GM18499 (cell line): ENCODE results near the gene MBD1.
"Not testable (repeated sequence)": the region's sequence is repeated elsewhere in the genome, so short reads cannot be mapped to it uniquely, and the experiment has no call there.

ENCODE experiments used
- ATAC-seq: cut with Tn5 transposase; IDR thresholded peaks from one replicate; pipeline ENCODE4 v1.9.1; 2021; ENCODE audit warnings: moderate number of reproducible peaks; ENCODE audit not compliant: insufficient read depth, unreplicated experiment

Gene MBD1, protein sequence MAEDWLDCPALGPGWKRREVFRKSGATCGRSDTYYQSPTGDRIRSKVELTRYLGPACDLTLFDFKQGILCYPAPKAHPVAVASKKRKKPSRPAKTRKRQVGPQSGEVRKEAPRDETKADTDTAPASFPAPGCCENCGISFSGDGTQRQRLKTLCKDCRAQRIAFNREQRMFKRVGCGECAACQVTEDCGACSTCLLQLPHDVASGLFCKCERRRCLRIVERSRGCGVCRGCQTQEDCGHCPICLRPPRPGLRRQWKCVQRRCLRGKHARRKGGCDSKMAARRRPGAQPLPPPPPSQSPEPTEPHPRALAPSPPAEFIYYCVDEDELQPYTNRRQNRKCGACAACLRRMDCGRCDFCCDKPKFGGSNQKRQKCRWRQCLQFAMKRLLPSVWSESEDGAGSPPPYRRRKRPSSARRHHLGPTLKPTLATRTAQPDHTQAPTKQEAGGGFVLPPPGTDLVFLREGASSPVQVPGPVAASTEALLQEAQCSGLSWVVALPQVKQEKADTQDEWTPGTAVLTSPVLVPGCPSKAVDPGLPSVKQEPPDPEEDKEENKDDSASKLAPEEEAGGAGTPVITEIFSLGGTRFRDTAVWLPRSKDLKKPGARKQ

DNA sequence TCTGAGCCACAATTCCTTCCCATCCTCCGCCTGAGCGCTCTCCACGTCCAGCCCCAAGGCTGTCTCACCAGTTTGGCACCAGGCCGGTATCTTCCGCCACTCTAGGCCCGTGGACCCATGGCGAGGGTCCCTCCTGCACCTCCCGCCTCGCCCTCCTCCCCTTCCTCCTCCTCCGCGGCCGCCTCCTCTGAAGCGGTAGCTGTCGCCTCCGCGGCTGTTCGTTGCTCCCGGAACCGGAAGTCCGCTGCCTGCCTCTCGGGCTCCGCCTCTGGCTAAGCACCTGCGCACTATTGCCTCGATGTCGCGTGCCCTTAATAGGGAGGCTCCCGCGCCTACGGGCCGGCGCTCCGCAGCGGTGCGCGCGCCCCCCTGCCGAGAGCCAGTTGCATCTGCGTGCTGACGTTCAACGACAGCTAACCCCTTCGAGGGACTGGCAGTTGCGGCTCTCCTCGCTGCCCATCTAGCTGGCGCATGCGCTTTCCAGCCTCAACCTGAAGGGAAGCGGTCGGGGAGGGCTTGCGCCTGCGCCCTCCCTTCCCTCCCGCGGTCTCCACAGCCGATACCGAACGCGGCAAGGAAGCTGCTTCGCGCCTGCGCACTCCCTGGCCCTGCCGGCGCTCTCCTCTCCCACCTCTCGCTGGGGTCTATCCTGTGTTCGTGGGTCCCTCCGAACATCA, at the start of gene MBD1:
MBD1 (minus strand) TSS at position 229 of the 677 bp plus-strand sequence. CDS start 1,531 bp downstream, outside the sequence.
- peak; percentile 86 for ATAC-seq

DNA sequence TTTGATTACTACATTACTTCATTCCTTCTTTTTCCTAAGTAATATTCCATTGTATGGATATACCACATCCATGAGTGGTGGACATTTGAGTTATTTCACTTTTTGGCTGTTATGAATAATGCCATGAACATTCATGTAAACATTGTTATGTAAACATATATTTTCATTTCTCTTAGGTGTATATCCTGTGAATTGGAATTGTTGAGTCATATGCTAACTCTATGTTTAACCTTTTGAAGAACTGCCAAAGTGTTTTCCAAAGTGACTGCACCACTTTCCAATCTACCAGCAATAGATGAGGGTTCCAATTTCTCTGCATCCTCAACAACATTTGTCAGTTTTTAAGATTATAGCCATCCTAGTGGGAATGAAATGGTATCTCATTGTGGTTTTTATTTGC, 48.9 kb upstream of the MBD1 start:
- no peak for ATAC-seq

DNA sequence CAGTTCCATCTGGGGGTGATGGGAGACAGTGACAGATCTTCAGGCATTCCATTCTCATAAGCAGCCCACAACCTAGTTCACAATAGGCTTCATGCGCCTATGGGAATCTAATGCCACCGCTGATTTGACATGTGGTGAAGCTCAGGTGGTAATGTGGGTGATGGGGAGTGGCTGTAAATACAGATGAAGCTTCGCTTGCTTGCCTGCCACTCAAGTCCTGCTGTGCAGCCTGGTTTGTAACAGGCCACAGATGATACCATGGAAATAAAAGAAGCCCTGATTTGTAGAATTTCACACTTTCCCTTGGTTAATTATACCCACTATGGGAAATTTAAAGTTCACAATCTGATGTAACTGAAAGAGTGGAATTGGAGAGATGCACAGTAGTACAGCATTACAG, 46.7 kb upstream of the MBD1 start:
- ATAC-seq, result no peak

DNA sequence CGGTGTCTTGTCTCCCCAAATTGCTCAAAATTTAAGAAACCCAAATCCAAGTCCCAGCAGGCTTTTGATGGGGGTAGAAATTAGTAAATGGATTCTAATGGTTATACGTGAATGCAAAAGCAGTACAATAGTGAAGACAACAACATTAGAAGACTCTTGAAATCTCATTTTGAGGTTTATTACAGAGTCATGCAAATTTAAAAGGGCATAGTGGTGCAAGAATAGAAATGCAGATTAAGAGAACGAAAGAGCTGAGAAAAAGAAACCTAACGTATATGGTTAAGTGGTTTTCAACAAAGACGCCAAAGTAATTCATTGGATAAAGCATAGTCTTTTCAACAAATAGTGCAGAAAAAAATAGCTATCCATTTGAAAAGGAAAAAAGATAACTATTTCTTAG, 39.4 kb upstream of the MBD1 start:
- no peak for ATAC-seq

DNA sequence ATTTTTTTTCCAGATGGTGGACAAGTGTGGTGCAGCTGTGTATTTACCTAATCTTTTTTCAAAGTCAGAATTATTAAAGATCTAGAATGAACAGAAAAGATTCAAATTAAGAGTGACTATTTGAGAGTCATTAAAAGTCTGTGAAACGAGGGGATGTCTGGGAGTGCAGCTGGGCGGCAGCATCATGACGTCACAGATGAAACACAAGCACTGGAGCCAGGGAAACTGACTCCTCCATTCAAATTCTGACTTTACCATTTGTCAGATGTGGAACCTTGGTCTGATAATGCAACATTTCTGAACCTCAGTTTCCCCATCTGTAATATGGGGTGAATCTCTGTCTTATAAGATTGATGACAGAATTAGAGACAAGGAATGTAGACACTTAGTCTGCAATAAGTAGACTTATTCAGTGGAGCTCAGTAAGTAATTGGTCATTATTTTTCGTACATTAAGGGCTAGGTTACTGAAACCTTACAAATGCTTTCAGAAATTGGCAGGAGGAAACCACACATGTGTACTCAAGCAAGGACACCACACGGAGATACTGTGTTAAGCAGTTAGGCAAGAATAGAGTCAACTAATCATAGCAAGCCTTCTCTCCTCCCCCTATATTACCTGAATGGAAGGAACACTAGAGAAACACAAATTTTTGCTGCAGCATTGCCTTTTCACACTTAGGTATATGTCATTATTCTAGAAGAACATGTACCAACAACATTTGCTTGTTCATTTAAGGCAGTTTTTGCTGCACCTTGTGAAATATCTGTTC, 34.0 kb upstream of the MBD1 start:
- ATAC-seq, result peak; percentile 52

DNA sequence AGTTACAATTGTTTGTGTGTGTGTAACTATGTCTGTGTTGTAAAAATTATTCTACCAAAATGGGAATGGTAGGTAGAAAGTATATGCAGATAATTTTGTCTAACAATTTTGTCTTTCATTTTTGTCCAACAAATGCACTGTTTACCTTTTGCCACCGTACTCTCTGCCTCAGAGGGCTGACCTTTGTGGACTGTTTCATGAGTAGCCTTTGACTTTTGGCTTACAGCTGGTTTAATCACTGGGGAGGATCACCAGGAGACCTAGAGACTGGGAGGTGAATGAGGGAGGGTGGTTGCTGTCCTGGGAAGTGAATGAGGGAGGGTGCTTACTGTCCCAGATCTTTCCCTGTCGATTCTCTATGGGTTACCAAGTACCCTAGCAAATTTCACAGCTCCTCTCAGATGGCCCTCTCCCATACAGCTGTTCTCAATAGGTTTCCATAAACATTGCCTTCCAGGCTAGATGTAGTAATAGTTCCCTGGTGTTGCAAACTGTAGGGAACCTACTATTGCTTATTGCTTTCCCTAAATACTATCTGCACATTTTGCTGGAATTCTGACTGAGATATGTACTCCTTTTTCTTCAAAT, 32.6 kb upstream of the MBD1 start:
- ATAC-seq, result no peak

DNA sequence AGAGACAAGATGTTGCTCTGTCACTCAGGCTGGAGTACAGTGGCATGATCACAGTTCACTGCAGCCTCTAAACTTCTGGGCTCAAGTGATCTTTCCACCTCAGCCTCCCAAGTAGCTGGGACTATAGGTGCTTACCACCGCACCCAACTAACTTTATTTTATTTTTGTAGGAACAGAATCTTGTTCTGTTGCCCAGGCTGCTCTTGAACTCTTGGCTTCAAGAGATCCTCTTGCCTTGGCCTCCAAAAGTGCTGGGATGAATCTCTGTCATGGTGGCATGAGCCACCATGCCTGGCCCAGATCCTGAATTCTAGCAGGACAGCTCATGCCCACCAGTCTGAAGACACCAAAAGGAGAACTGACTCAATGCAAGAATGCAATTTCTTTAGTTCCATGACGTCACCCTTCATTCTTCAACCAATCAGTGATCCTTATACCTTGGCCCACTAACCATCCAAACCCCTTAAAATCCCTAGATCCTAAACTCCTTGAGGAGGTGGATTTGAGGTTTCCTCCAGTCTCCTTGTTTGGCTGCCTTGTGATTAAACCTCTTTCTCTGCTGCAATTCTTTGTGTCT, 31.8 kb upstream of the MBD1 start:
- peak; percentile 9 for ATAC-seq

DNA sequence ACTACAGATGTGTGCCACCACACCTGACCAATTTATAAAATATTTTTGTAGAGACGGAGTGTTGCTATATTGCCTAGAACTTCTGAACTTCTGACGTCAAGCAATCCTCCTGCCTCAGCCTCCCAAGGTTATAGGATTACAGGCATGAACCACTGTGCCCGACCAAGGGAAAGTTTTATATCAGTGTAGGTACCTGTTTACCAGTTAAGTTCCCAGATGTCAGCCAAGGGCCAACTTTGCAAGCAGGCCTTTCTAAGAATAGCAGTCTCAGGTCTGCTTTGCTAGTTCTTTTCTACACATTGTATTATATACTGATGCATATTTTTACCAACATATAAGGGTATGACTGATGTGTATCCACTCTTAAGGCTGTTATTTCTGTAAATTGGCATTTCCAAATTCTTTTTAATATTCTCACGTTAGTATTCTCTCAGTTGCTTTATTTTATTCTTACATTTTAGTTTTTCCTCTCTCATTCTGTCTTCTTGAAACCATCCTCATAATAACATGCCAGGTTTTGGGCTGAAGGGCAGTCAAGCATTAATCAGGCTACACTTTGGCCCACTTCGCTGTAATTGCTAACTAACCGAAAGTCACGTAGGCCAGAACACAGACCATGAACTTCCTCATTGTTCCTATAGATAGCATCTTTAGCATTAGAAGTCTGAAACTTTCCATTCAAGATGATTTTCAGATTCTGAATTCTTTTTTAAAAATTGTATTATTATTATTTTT, 31.1 kb upstream of the MBD1 start:
- ATAC-seq, result peak; percentile 47

DNA sequence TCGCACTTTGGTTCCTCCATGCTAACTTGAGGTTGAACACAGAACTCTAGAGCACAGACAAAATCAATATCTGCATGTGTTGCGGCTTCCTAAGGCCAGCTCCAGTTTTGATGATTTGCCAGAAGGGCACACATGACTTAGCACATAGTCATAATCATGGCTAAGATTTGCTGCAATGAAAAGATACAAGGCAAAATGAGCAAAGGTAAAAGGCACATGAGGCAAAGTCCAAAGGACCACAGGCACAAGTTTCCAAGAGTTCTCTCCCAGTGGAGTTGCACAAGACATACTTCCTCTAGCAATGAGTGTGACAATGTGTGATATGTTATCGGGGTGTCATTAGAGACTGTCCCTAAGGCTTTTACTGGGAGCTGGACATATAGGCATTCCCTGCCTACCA, 30.3 kb upstream of the MBD1 start:
- ATAC-seq, result no peak

DNA sequence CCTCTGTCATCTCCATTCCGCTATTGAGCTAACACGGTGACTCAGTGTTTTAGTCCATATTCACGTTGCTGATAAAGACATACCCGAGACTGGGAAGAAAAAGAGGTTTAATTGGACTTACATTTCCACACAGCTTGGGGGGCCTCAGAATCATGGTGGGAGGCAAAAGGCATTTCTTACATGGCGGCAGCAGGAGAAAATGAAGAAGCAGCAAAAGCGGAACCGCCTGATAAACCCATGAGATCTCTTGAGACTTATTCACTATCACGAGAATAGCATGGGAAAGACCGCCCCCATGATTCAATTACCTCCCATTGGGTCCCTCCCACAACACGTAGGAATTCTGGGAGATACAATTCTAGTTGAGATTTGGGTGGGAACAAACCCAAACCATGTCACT, 28.8 kb upstream of the MBD1 start:
- ATAC-seq, result no peak

DNA sequence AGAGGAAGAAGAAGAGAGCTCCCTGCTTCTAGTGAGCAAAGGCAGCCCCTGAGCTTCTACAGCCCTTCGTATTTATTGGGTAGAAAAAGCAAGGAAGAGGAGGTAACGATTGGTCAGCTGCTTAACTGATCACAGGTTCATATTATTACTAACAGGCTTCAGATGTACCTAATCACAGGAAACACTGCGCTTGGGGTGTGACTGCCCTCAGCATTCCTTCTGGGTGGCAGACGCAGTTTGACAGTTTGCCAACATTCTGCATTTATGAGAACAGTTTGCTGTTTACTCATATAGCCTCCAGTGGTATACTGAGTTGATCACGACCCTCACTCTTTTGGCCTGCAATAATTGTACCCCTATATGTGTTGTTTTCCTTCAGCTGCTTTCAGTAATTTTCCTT, 27.5 kb upstream of the MBD1 start:
- ATAC-seq, result not testable (repeated sequence)

DNA sequence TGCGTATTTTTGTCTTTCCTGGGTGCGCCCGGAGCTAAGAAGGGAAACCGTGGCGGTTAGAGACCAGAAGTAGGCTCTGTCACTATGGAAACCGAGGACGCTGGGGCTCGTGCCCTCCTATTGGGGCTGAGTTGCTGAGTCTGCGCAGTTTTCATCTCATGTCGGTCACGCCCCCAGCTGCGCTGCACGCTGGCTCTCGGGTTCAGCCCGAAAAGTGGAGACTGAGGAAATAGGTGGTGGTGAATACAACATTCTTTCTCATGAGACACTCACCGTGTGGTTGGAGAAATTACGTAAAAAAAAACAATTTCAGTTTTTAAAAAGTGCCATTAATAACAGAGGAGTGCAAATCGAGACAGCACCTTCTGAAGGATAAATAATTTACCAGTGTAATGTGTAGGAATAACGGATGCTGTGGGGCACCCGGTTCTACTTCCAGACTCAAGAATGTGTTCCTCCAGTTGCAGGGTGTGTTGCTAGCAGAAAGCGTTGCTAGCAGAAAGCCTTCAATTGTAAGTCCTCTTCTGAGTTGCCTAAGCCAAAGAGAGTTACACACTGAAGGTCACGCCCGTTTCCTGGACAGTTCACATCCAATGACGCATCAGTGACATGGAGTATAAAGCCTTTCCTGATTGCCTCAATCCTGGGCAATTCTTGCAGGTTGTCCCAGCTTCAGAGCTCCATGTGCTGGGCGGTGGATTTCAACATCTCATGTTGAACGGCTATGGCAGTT, 26.6 kb upstream of the MBD1 start:
- peak; percentile 82 for ATAC-seq

DNA sequence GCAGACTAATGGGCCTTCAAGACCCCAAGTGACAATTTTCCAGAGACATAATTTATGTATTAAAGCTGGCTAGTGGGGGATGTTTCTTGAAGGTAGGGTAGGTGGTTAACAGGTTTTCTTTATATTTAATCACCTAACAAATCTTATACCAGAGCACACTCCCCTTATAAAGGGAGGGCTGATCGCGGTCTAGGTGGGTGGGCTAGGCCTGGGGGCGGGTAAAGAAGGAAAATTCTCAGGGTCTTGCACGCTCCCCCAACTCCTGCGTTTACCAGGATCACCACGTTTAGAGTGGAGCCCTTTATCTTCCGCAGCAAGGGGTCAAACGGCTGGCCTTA, 26.0 kb upstream of the MBD1 start:
- no peak for ATAC-seq

DNA sequence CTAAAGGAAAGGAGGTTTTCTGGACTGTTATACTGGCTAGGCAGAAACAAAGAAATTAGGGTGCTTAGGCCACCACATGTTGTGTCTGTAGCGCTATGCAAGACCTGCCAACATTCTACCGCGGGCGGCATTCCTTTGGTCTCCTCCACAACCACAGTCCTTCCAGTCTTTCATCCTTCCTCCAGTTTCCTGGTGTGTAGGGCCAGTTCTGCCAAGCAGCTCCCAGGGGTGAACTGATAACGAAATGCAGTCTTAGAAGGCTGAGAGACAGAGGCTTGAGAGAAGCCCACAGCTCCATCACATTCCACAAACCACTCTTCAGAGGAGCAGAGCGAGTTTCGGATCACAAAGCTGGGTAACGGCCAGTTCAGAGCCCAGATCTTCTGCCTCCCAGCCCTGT, 25.6 kb upstream of the MBD1 start:
- ATAC-seq, result no peak

DNA sequence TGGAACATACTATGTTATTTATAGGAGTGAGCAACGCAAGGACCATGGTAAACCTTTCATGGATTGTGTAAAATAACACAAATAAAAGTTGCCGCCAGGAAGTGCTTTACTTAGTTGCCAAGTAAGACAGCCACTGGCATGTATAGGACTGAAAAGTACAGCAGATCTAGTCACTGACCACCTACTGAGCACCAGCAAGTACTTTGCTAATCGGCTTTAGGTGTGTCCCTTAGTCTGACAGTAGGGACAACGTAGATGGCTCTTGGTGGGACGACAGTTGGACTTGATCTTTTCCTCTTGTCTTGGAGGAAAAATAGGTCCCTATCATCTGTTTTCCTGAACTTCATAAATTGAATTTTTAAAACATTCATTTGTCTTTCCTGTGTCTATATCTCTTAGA, 19.8 kb upstream of the MBD1 start:
- ATAC-seq, result no peak

DNA sequence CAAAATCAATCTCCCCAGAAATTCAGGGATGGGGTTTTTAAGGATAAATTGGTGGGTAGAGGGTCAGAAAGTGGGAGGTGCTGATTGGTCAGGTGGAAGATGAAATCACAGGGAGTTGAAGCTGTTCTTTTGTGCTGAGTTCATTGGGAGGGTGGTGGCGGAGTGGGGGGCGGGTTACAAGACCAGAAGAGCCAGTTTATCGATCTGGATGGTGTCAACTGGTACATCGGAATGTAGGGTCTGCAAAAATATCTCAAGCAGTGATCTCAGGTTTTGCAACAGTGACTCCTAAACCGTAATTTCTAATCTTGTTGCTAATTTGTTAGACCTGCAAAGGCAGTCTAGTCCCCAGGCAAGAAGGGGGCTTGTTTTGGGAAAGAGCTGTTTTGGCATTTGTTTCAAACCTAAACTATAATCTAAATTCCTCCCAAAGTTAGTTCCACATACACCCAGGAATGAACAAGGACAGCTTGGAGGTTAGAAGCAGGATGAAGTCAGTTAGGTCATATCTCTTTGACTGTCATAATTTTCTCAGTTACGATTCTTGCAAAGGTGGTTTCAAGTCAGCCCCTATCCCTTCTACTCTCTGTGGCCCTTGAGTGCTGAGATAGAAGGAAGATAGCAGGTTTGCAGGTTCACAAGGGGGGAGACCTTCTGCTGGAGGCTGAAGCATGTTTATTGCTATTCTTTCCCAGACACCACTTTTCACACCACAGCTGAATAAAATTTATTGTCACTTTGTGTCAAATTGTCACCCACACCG, 18.5 kb upstream of the MBD1 start:
- ATAC-seq, result no peak

DNA sequence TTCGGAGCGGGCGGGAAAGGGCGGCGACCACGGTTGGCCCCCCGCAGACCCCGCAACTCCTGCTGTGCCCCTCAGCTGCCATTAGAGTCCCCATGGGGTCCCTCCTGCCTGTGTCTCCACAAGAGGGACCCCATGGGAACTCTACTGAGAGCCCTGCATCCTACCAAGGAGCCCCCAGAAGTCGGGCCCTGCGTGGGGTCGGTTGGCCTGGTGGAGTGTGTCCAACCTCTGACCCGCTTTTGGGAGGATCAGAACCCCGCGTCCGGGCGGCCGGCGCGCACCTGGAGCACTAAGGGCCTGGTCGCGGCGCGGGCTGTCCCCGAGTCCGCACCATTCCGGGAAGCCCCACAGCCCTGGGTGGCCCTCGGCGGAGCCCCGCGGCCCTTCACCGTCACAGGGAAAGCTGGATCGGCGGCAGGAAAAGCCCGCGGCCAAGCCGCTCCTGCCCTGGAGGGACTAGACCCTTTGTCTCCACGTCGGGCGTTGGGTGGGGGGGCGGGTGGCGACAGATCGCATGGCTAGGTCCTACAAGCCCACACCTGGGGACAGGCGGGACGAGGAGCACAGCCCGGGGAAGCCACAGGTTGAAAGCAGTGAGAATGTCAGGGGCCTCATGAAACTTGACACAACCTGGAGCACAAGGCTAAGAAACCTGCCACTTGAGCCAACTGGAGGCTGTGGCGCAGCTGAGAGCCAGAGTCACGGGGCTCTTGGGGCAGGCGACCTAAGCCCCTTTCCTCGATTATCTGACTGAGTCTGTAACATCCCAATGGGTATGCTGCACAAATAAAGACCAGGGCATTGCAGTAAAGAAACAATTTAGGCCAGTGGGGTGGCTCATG, 17.3 kb upstream of the MBD1 start:
- ATAC-seq, result no peak
